ENCODE results near the gene FHL5. TPM values are rescaled to one million over a fixed set of nuclear protein-coding genes. Genes with fewer than 3 reads are reported as not detected.
A peak's percentile ranks its signal among the peaks of the same experiment; 100 is the strongest.

FHL5 gene, protein sequence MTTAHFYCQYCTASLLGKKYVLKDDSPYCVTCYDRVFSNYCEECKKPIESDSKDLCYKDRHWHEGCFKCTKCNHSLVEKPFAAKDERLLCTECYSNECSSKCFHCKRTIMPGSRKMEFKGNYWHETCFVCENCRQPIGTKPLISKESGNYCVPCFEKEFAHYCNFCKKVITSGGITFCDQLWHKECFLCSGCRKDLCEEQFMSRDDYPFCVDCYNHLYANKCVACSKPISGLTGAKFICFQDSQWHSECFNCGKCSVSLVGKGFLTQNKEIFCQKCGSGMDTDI
- 10 to 100 TPM; 11.6 to 24.8 (median 18.1) TPM for total RNA-seq

DNA sequence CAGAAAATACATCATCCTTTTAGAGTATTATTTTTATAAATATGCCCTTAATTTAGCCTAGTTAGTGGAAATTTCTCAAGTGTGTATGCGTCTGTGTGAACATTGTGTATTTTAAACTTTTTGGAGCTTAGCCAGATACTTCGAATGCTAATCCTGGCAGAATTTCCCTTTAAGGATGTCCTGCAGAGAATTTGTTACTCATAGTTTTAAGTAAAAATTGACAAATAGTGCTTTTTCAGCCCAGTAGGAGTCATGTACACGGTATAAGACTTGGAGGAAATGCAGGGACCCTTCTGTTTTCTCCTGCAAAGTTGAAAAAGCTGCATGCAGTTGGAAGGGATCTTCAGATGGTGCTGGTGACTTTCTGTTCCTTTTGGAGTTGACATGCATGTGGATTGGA, at the start of gene FHL5:
FHL5 (plus strand) TSS at position 243 of the 400 bp plus-strand sequence. CDS start 40,486 bp downstream, outside the sequence.
- no peaks in the 10 kb centered on the region for H3K36me3 ChIP-seq
- intact Hi-C loops (cut with DNase I; ENCODE audit: low total_unique reads) = no loop called here
- no peaks in the 10 kb centered on the region for H3K4me1 ChIP-seq
- in situ Hi-C loops (cut with MboI; ENCODE audit: low sequenced_read_pairs in 4 of 4) = no loop called here
- peak within 1 kb of the TSS; percentile 6 to 40 (median 30) for H3K4me3 ChIP-seq
- H3K9me3 ChIP-seq = no peaks in the 10 kb centered on the region
- DNase-seq (no peak), ATAC-seq (no peak)
- peak within 1 kb of the TSS; percentile 39 to 46 (median 40) for H3K27ac ChIP-seq
- no peaks in the 10 kb centered on the region for H3K27me3 ChIP-seq
- TF ChIP-seq POLR2A (IDR thresholded peaks at IDR 0.05) = no peak
- TF ChIP-seq, protein P1, sequence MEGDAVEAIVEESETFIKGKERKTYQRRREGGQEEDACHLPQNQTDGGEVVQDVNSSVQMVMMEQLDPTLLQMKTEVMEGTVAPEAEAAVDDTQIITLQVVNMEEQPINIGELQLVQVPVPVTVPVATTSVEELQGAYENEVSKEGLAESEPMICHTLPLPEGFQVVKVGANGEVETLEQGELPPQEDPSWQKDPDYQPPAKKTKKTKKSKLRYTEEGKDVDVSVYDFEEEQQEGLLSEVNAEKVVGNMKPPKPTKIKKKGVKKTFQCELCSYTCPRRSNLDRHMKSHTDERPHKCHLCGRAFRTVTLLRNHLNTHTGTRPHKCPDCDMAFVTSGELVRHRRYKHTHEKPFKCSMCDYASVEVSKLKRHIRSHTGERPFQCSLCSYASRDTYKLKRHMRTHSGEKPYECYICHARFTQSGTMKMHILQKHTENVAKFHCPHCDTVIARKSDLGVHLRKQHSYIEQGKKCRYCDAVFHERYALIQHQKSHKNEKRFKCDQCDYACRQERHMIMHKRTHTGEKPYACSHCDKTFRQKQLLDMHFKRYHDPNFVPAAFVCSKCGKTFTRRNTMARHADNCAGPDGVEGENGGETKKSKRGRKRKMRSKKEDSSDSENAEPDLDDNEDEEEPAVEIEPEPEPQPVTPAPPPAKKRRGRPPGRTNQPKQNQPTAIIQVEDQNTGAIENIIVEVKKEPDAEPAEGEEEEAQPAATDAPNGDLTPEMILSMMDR (IDR thresholded peaks at IDR 0.05 in 4 of 5, conservative IDR thresholded peaks at IDR 0.05 in 1 of 5) = no peak

DNA sequence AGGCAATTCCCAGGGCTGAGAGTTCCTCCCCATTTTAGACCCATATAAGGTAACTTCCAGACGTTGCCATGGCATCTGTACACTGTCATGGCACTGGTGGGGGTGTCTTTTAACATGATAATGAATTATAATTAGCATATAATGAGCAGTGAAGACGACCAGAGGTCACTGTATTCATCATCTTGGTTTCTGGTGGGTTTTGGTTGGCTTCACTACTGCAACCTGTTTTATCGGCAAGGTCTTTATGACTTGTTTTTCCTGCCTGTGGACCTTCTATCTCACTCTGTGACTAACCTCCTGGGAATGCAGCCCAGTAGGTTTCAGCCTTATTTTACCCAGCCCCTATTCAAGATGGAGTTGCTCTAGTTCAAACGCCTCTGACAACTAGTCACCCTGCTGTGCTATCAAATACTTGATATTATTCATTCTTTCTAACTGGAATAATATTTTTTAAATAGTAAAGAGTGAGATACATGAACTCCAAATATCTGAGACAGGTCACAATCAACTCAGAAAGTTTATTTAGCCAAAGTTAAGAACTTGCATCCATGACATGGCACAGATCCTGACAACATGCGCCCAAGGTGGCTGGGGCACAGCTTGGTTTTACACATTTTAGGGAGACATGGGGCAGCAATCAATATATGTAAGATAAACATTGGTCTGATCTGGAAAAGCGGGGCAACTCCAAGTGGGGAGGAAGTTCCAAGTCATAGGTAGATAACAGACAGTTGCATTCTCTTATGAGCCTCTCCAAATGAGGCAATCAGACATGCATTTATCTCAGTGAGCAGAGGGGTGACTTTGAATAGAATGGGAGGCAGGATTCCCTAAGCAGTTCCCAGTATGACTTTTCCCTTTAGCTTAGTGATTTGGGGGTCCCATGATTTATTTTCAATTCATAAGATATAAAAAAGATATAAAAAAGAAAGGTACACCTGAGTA, 42.5 kb upstream of the FHL5 start:
- H3K9me3 ChIP-seq = no peaks in the 10 kb centered on the region
- peaks cover 0 to 20% of the 10 kb centered on the region in 2 donors for H3K36me3 ChIP-seq
- peak overlapping the region; percentile 85 to 96 (median 91) for H3K4me3 ChIP-seq
- ATAC-seq = no peak
- no peaks in the 10 kb centered on the region for H3K27me3 ChIP-seq
- H3K27ac ChIP-seq = peak overlapping the region in 2 of 4 donors; percentile 96
- in situ Hi-C loops (cut with MboI; ENCODE audit: low sequenced_read_pairs in 4 of 4) = loop anchor here in 1 of 4 donors (10.0 kb wide), 1 partner anchor 374 kb away; the partner anchor contains the start of gene NDUFAF4
- peaks cover 19 to 25% of the 10 kb centered on the region in 2 donors for H3K4me1 ChIP-seq
- intact Hi-C loops (cut with DNase I; ENCODE audit: low total_unique reads) = loop anchor here (5.0 kb wide), 1 partner anchor 377 kb away; the partner anchor contains the start of gene NDUFAF4
- TF ChIP-seq, protein P1 (IDR thresholded peaks at IDR 0.05 in 4 of 5, conservative IDR thresholded peaks at IDR 0.05 in 1 of 5) = no peak
- no peak for TF ChIP-seq POLR2A (IDR thresholded peaks at IDR 0.05)
- no peak for DNase-seq

DNA sequence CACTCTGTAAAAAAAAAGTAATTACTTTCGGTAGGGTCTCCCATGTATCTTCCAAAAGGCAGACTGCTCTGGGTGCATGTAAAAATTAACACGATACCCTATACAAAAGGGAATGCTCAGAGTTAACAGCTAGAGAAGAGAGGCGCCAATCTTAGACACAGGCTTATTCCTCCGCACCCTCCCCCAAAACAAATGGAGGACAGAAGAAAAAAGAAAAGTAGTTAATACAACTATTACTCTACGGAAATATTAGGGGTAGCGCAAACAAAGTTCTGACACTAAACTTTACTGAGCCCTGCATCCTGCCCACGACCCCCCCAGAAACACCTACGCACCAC, 41.7 kb upstream of the FHL5 start:
- DNase-seq (no peak), ATAC-seq (peak; percentile 28 to 41)
- TF ChIP-seq, protein P1 (IDR thresholded peaks at IDR 0.05 in 4 of 5, conservative IDR thresholded peaks at IDR 0.05 in 1 of 5) = no peak
- no peak for TF ChIP-seq POLR2A (IDR thresholded peaks at IDR 0.05)
- intact Hi-C loops (cut with DNase I; ENCODE audit: low total_unique reads) = loop anchor here (5.0 kb wide), 1 partner anchor 376 kb away; the partner anchor contains the start of gene NDUFAF4
- H3K9me3 ChIP-seq = no peaks in the 10 kb centered on the region
- H3K36me3 ChIP-seq = peaks cover 0 to 28% of the 10 kb centered on the region in 2 donors
- in situ Hi-C loops (cut with MboI; ENCODE audit: low sequenced_read_pairs in 4 of 4) = loop anchor here in 1 of 4 donors (10.0 kb wide), 1 partner anchor 374 kb away; the partner anchor contains the start of gene NDUFAF4
- no peaks in the 10 kb centered on the region for H3K27me3 ChIP-seq
- H3K4me3 ChIP-seq = peak overlapping the region; percentile 85 to 96 (median 91)
- peaks cover 19 to 25% of the 10 kb centered on the region in 2 donors for H3K4me1 ChIP-seq
- H3K27ac ChIP-seq = peak overlapping the region; percentile 92 to 96 (median 94)

DNA sequence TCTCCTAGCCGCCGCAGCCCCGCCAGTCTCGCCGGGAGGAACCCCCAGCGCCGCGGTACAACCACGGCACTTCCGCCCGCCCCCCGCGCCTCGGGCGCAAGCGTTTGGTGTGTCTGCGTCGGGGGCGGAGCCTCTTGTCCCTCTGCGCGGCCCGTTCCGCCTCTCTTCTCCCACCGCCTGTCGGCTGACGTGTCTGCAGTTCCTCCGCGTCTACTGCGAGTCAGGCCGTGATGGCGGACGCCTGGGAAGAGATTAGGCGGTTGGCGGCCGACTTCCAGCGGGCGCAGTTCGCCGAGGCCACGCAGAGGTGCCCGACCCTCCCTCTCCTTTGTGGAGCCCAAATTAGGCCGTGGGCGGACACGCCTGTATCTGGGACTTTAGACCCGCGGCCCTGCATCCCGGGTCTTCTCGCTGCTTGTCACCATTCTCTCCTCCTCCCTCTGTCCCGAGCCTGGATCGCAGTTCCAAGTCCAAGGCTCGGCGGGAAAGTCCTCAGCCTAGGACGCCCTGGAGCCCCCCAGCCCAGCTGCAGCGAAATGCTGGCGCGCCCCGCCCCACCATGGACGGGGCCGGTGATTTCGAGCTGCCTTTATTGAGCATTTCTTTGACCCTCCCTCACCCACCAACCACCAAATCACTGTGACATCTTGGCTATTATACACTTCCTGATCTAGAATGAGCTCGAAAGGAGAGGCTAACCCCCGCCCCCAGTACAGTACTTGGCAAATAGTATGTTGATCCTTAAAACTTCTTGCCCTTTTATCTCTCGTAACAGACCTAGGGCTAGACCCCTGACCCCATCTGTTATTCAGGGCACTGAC, 41.1 kb upstream of the FHL5 start, which contains the start of gene UFL1:
UFL1 (plus strand) TSS at position 163 of the 821 bp plus-strand sequence; CDS start at position 231, 68 bp downstream.
- ATAC-seq (peak; percentile 99), DNase-seq (peak; percentile 90 to 92)
- no peaks in the 10 kb centered on the region for H3K27me3 ChIP-seq
- peak within 1 kb of the TSS; percentile 92 to 96 (median 94) for H3K27ac ChIP-seq
- peaks cover 19 to 25% of the 10 kb centered on the region in 2 donors for H3K4me1 ChIP-seq
- TF ChIP-seq, protein P1 (IDR thresholded peaks at IDR 0.05 in 4 of 5, conservative IDR thresholded peaks at IDR 0.05 in 1 of 5) = peak in 2 of 5 experiments; percentile 19 to 29
- TF ChIP-seq POLR2A (IDR thresholded peaks at IDR 0.05) = peak; percentile 79 to 80
- H3K9me3 ChIP-seq = no peaks in the 10 kb centered on the region
- intact Hi-C loops (cut with DNase I; ENCODE audit: low total_unique reads) (loop anchor here (5.0 kb wide), 1 partner anchor 375 kb away; the partner anchor contains the start of gene NDUFAF4), in situ Hi-C loops (cut with MboI; ENCODE audit: low sequenced_read_pairs in 4 of 4) (loop anchor here in 1 of 4 donors (10.0 kb wide), 1 partner anchor 373 kb away; the partner anchor contains the start of gene NDUFAF4)
- H3K4me3 ChIP-seq = peak within 1 kb of the TSS; percentile 85 to 96 (median 91)
- peaks cover 0 to 34% of the 10 kb centered on the region in 2 donors for H3K36me3 ChIP-seq
